HepG2 (cell line): Measurements from ENCODE around the gene SELENOV. TPM values are rescaled to one million over a fixed set of nuclear protein-coding genes. Genes with fewer than 3 reads are reported as not detected.

ENCODE experiments used
- CCDC6 ChIP-seq: sonication (generic); formaldehyde crosslinking; IDR thresholded peaks from 2 replicates; pipeline ENCODE4 v1.8.1; 2022; ENCODE audit warnings: mild to moderate bottlenecking, missing genetic modification reagents, moderate library complexity
- GABPB1 ChIP-seq: IDR thresholded peaks from 2 replicates; pipeline ENCODE4 v1.6.1; 2016; ENCODE audit warnings: mild to moderate bottlenecking, missing genetic modification reagents, moderate library complexity, missing compliant biosample characterization
- GTF2F1 ChIP-seq: fragments of 150-350 bp; IDR thresholded peaks from 2 replicates; pipeline ENCODE4 v1.6.1; 2014; ENCODE audit warnings: low read length
- JUND ChIP-seq: sonication (generic); formaldehyde crosslinking; IDR thresholded peaks from 2 replicates; pipeline ENCODE4 v1.8.0; 2022; ENCODE audit warnings: mild to moderate bottlenecking, missing genetic modification reagents
- KDM5B ChIP-seq: sonication (generic); formaldehyde crosslinking; IDR thresholded peaks from 2 replicates; pipeline ENCODE4 v1.4.0; 2020; ENCODE audit warnings: missing genetic modification reagents, mild to moderate bottlenecking, borderline replicate concordance
- RAD21 ChIP-seq: fragments of 450-650 bp; formaldehyde crosslinking; IDR thresholded peaks from 2 replicates; pipeline ENCODE4 v1.5.0; 2020; ENCODE audit warnings: mild to moderate bottlenecking
- SAP130 ChIP-seq: IDR thresholded peaks from 2 replicates; pipeline ENCODE4 v1.6.1; 2016; ENCODE audit warnings: low read depth
- YEATS4 ChIP-seq: sonication (generic); formaldehyde crosslinking; IDR thresholded peaks from 2 replicates; pipeline ENCODE4 v1.4.0; 2020; ENCODE audit warnings: missing genetic modification reagents, borderline replicate concordance
- ZBTB38 ChIP-seq: sonication (generic); formaldehyde crosslinking; IDR thresholded peaks from 2 replicates; pipeline ENCODE4 v1.5.1; 2020; ENCODE audit warnings: mild to moderate bottlenecking, missing genetic modification reagents
- ZNF614 ChIP-seq: IDR thresholded peaks from 2 replicates; pipeline ENCODE4 v1.6.1; 2018; ENCODE audit warnings: missing biosample characterization, missing genetic modification reagents, inconsistent platforms, borderline replicate concordance
- polyA plus RNA-seq, 8 experiments: library from polyadenylated mRNA; depleted of rRNA in 3 of 8; stranded (reverse) in 7 of 8; unstranded in 1 of 8; fragments of >200 nt; fragmentation: Illumina TruSeq in 4 of 8; extraction: Trizol in 4 of 8; gene quantifications; 2 replicates each; pipeline versions ENCODE4 v1.2.1 to v1.2.3, GENCODE V29; 2011 to 2016; ENCODE audit warnings: low read depth in 4 of 8, missing spikeins in 1 of 8, mixed read lengths in 1 of 8; ENCODE audit not compliant: insufficient read depth in 1 of 8
- total RNA-seq, 5 experiments: library from RNA; depleted of rRNA; stranded (reverse); fragments of >200 nt; fragmentation: Illumina TruSeq; extraction: Trizol; gene quantifications; 2 replicates each; pipeline ENCODE4 v1.2.3, GENCODE V29; 2016; ENCODE audit warnings: low read depth in 1 of 5
- TF ChIP-seq, protein P1 (sequence below): sonication (generic); formaldehyde crosslinking; IDR thresholded peaks from 2 replicates; pipeline ENCODE4 v1.4.0; 2020; ENCODE audit warnings: missing genetic modification reagents, borderline replicate concordance
- TF ChIP-seq, protein P2 (sequence below): sonication (generic); formaldehyde crosslinking; conservative IDR thresholded peaks from 2 replicates; pipeline ENCODE4 v1.4.0; 2020; ENCODE audit warnings: missing genetic modification reagents
- TF ChIP-seq, protein P3 (sequence below): sonication (generic); formaldehyde crosslinking; IDR thresholded peaks from 2 replicates; pipeline ENCODE4 v1.5.1; 2020; ENCODE audit warnings: missing genetic modification reagents, mild to moderate bottlenecking, borderline replicate concordance
- TF ChIP-seq, protein P4 (sequence below): sonication (generic); formaldehyde crosslinking; IDR thresholded peaks from 2 replicates; pipeline ENCODE4 v1.4.0; 2020; ENCODE audit warnings: mild to moderate bottlenecking, missing genetic modification reagents, borderline replicate concordance
- TF ChIP-seq, protein P5 (sequence below): IDR thresholded peaks from 2 replicates; pipeline ENCODE4 v1.6.1; 2016; ENCODE audit warnings: low read depth

SELENOV gene
- total and polyA plus RNA-seq, 2 of the 13 experiments (the other 11 are each of a cell fraction or from before 2014, with no cell fraction given): not detected

DNA sequence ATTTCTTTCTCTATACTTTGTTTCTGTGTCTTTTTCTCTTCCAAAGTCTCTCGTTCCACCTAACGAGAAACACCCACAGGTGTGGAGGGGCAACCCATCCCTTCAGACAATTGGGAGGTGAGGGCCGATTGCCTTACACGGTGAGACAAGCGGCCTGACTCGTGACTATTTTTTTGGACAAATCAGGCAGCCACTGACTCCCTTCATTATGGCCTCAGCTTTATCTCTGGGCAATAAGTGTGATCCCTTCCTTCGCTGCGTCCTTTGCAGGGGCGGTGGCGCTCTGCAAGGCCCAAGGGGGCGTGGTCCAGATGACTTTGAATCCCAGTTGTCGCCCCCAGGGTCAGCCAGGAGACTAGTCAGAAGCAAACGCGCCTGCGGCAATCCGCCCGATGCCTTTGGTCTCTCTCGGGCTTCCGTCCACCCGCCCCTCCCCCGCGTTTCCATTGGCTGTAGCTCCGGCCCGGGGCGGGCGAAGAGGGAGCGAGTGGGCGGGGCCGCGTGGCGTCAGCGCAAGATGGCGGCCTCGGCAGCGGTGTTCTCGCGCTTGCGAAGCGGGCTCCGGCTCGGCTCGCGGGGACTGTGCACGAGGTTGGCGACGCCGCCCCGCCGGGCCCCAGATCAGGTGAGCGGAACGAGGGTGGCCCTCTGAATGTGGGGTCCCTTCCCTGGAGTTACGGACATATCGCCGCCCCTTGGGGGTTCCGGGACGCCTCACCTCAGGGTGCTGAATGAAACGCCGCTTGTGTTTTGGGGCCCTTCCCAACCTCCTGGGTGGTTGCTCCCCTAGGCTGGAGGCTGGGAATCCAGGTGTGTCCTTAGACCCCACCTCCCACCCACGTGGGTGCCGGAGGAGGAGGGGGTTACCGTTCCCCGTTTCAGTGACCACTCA lies 34.4 kb upstream of the SELENOV start, which contains the start of gene TIMM50 (continued):
- TF ChIP-seq, protein P1, sequence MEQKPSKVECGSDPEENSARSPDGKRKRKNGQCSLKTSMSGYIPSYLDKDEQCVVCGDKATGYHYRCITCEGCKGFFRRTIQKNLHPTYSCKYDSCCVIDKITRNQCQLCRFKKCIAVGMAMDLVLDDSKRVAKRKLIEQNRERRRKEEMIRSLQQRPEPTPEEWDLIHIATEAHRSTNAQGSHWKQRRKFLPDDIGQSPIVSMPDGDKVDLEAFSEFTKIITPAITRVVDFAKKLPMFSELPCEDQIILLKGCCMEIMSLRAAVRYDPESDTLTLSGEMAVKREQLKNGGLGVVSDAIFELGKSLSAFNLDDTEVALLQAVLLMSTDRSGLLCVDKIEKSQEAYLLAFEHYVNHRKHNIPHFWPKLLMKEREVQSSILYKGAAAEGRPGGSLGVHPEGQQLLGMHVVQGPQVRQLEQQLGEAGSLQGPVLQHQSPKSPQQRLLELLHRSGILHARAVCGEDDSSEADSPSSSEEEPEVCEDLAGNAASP (CRISPR knock-in tag): peak; percentile 59
- TF ChIP-seq, protein P2, sequence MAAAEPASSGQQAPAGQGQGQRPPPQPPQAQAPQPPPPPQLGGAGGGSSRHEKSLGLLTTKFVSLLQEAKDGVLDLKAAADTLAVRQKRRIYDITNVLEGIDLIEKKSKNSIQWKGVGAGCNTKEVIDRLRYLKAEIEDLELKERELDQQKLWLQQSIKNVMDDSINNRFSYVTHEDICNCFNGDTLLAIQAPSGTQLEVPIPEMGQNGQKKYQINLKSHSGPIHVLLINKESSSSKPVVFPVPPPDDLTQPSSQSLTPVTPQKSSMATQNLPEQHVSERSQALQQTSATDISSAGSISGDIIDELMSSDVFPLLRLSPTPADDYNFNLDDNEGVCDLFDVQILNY: no peak
- TF ChIP-seq CCDC6 (peak; percentile 68; the same call in 1 of the 2 replicates), JUND (peak; percentile 26; the same call in 1 of the 2 replicates), GABPB1 (CRISPR knock-in tag) (peak; percentile 91), ZBTB38 (0 out of 2 replicates have a peak, but pooled peaks have one; percentile 55), KDM5B (CRISPR knock-in tag) (peak; percentile 79; the same call in 1 of the 2 replicates), GTF2F1 (no peak), YEATS4 (CRISPR knock-in tag) (peak; percentile 93), ZNF614 (CRISPR knock-in tag) (no peak), SAP130 (CRISPR knock-in tag) (peak; percentile 88), RAD21 (peak; percentile 31; the same call in 1 of the 2 replicates)
- TF ChIP-seq, protein P3, sequence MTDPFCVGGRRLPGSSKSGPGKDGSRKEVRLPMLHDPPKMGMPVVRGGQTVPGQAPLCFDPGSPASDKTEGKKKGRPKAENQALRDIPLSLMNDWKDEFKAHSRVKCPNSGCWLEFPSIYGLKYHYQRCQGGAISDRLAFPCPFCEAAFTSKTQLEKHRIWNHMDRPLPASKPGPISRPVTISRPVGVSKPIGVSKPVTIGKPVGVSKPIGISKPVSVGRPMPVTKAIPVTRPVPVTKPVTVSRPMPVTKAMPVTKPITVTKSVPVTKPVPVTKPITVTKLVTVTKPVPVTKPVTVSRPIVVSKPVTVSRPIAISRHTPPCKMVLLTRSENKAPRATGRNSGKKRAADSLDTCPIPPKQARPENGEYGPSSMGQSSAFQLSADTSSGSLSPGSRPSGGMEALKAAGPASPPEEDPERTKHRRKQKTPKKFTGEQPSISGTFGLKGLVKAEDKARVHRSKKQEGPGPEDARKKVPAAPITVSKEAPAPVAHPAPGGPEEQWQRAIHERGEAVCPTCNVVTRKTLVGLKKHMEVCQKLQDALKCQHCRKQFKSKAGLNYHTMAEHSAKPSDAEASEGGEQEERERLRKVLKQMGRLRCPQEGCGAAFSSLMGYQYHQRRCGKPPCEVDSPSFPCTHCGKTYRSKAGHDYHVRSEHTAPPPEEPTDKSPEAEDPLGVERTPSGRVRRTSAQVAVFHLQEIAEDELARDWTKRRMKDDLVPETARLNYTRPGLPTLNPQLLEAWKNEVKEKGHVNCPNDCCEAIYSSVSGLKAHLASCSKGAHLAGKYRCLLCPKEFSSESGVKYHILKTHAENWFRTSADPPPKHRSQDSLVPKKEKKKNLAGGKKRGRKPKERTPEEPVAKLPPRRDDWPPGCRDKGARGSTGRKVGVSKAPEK: no peak
- TF ChIP-seq, protein P4, sequence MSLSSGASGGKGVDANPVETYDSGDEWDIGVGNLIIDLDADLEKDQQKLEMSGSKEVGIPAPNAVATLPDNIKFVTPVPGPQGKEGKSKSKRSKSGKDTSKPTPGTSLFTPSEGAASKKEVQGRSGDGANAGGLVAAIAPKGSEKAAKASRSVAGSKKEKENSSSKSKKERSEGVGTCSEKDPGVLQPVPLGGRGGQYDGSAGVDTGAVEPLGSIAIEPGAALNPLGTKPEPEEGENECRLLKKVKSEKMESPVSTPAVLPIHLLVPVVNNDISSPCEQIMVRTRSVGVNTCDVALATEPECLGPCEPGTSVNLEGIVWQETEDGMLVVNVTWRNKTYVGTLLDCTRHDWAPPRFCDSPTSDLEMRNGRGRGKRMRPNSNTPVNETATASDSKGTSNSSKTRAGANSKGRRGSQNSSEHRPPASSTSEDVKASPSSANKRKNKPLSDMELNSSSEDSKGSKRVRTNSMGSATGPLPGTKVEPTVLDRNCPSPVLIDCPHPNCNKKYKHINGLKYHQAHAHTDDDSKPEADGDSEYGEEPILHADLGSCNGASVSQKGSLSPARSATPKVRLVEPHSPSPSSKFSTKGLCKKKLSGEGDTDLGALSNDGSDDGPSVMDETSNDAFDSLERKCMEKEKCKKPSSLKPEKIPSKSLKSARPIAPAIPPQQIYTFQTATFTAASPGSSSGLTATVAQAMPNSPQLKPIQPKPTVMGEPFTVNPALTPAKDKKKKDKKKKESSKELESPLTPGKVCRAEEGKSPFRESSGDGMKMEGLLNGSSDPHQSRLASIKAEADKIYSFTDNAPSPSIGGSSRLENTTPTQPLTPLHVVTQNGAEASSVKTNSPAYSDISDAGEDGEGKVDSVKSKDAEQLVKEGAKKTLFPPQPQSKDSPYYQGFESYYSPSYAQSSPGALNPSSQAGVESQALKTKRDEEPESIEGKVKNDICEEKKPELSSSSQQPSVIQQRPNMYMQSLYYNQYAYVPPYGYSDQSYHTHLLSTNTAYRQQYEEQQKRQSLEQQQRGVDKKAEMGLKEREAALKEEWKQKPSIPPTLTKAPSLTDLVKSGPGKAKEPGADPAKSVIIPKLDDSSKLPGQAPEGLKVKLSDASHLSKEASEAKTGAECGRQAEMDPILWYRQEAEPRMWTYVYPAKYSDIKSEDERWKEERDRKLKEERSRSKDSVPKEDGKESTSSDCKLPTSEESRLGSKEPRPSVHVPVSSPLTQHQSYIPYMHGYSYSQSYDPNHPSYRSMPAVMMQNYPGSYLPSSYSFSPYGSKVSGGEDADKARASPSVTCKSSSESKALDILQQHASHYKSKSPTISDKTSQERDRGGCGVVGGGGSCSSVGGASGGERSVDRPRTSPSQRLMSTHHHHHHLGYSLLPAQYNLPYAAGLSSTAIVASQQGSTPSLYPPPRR (CRISPR knock-in tag): peak; percentile 29; the same call in 1 of the 2 replicates
- TF ChIP-seq, protein P5, sequence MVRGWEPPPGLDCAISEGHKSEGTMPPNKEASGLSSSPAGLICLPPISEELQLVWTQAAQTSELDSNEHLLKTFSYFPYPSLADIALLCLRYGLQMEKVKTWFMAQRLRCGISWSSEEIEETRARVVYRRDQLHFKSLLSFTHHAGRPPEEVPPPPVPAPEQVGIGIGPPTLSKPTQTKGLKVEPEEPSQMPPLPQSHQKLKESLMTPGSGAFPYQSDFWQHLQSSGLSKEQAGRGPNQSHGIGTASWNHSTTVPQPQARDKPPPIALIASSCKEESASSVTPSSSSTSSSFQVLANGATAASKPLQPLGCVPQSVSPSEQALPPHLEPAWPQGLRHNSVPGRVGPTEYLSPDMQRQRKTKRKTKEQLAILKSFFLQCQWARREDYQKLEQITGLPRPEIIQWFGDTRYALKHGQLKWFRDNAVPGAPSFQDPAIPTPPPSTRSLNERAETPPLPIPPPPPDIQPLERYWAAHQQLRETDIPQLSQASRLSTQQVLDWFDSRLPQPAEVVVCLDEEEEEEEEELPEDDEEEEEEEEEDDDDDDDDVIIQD: 0 out of 2 replicates have a peak, but pooled peaks have one; percentile 30
